Dermis blood vessel endothelial cell (primary cell): Measurements from ENCODE around the gene EHD4. TPM values are rescaled to one million over a fixed set of nuclear protein-coding genes. Genes with fewer than 3 reads are reported as not detected.

Source experiments
- DNase-seq: peaks from one replicate; pipeline ENCODE4 v3.0.0; 2010
- total RNA-seq: library from RNA; depleted of rRNA; stranded (reverse); fragments of >200 nt; gene quantifications from 2 replicates; pipeline ENCODE4 v1.2.3, GENCODE V29; 2014

EHD4 gene
- total RNA-seq, 1 donor from 2014 or later, result 84.4 TPM

- DNase-seq, result no peak
These were observed 116.9 kb downstream of the EHD4 start for GRCh38 chr15:41855261-41855961.

GRCh38 chr15:41854443-41854842 is 117.9 kb downstream of the EHD4 start:
- DNase-seq, result no peak

DNA sequence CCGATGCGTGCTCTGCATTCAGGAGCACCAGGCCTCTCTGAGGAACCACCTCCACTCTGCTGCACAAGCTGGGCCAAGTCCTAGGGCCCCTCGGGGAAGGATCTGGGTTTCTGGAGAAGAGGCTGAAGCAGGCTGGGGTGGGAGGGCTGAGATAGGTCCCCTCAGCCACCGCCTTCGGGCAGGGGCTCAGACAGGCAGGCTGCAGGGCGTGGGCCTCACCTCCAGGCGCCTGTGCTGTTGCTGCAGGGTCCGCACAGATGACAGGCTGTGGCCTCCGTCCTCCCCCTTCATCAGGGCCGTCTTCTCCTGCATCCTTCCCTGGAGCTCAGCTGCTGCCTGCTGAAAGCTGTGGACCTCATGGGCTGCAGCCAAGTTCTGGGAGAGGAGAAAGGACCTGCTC is 118.5 kb downstream of the EHD4 start:
- no peak for DNase-seq

- DNase-seq, result no peak
These were observed 119.4 kb downstream of the EHD4 start for GRCh38 chr15:41852736-41853590.

- no peak for DNase-seq
These were observed 120.5 kb downstream of the EHD4 start for GRCh38 chr15:41851755-41852370.

- DNase-seq, result no peak
These were observed 121.2 kb downstream of the EHD4 start for GRCh38 chr15:41851167-41851523.

DNA sequence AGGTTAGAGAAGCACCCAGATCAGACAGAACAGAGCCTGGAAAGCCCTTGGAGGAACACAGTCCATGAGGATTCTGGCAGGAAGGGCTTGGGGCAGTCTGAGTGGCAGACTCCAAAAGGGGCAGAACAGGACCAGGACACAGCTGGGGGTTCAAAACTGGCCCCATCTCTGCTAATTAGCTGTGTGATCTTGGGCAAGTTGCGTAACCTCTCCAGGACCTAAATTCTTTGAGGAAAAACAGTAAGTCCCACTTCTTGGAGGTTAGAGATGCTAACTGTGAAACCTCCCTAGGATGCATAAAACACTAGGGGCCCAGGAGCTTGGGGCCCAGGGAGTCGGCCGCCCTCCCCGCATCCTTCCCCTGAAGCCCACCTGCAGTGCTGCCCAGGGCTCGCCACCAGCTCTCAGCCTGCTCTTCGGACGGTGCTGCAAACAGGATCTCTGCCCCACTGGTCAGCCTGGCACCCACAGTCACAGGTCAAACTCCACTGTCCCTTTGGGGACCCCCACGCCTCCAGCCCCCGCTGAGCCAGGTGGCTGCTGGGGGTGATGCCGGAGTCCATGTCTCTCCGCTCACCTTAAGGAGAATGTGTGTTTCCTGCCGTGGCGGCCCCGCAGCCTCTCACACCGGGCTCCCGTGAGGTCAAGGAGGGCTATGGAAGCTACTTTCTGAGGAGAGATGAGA is 121.7 kb downstream of the EHD4 start:
- DNase-seq, result no peak

DNA sequence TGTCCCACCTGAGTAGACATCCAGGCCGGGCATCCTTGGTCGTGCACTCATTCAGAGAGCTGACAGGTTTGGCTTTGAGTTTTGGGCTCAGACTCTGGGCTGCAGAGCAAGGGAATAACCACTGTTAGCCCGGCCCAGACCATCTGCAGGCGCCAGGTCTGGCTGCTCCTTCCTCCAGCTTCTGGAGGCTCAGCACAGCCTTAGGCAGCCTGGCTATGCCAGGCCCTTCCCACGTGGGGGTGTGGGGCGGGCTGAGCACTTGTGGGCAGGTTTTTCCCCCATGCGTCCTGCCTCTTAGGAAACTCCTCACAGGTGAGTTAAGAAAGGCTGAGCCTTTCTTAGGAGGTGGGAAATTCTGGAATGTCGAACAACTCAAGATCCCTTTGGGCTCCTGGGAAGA is 122.5 kb downstream of the EHD4 start:
- DNase-seq, result no peak

DNA sequence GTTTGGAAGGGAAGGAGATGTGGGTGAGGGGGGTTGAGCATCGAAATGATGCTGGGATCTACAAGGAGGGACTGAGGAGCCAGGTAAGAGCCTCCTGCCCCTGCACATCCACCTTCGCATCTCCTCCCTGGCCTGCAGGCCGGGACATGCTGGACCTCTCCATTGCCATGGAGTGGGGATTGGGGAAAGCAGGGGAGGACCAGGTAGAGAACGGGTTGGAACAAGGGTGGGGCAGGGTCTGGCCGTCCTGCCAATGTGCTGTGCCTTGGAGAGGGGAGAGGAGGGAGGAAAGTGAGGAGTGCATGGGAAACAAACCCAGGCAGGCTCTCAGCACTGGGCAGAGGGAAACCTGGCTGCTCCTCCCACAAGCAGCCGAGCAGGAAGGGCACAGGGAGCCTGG is 123.2 kb downstream of the EHD4 start:
- DNase-seq, result no peak

- DNase-seq, result no peak
These were observed 123.7 kb downstream of the EHD4 start for GRCh38 chr15:41848631-41849030.

DNA sequence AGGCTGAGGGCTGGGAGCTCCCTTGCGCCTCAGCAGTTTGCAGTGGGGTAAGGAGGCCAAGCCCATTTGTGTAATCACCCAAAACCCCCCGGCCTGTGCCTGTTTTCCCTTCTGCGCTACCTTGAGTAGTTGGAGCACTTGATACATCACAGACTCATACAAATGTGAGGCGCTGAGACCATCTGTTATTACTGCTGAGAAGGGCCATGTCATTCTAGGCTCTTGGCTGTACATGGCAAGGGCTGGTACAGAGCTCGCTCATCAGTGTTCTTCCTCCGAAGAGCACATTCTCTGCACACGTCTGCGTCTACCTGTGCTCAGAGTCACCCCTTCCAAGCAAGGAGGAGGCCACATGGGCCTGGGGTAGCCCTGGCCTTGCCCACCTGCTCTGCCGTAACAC is 124.4 kb downstream of the EHD4 start:
- DNase-seq, result no peak

DNA sequence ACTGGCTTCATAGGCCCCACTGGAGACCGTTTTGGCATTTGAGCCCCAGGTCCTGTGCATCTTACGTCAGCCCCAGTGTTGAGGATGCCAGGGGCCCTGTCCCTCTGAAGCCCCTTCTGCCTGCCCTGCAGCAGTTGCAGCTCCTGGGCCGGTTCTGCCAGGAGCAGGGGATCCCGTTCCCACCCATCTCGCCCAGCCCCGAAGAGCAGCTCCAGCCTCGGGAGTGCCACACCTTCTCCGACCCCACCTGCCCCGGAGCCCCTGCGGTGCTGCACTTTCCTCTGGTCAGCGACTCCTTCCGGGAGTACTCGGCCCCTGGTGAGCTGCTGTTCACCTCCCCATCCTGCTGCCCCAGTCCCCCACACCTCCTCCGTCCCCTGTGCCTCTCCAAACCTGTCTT is 125.2 kb downstream of the EHD4 start:
- DNase-seq, result no peak

Other genes with a start within 250 kb of the EHD4 start
- gene MAPKBP1, start 198.1 kb downstream of the EHD4 start, total RNA-seq, result 19.4 and 20.8 TPM in 2 replicates
- 4.1 and 5.3 TPM in 2 replicates for gene JMJD7, start 144.5 kb downstream of the EHD4 start, total RNA-seq
- gene PLA2G4B, start 133.7 kb downstream of the EHD4 start, total RNA-seq, result 0.23 and 1.0 TPM in 2 replicates
- gene SPTBN5, start 78.5 kb downstream of the EHD4 start, total RNA-seq, result 3.2 and 11.1 TPM in 2 replicates
- gene PLA2G4E, start 48.5 kb upstream of the EHD4 start, total RNA-seq, result not detected in 2 replicates
- gene PLA2G4D, start 122.0 kb upstream of the EHD4 start, total RNA-seq, result 0.17 TPM in 1 of 2 replicates, not detected in the other
- not detected in 2 replicates for gene PLA2G4F, start 184.1 kb upstream of the EHD4 start, total RNA-seq
- 47.0 and 53.4 TPM in 2 replicates for gene VPS39, start 235.7 kb upstream of the EHD4 start, total RNA-seq